GM23338 (cell line): ENCODE data around the gene RPA3. TPM values are rescaled to one million over a fixed set of nuclear protein-coding genes. Genes with fewer than 3 reads are reported as not detected.

Source experiments
- ATAC-seq: fragments of 200-7000 bp; cut with Tn5 transposase; 3 replicates; pipeline ENCODE4 v1.9.1; 2020
- DNase-seq: peaks from one replicate; pipeline ENCODE4 v3.0.0-alpha.2; 2015; ENCODE audit warnings: low spot score
- H2AFZ ChIP-seq: fragments of 200-600 bp; sonication (generic); 2 replicates; pipeline ENCODE4 v1.8.0; 2016; ENCODE audit warnings: antibody characterized with exemption, mild to moderate bottlenecking, moderate library complexity
- H3F3A ChIP-seq: fragments of 200-600 bp; sonication (generic); replicated peaks from 2 replicates; pipeline ENCODE4 v1.8.0; 2017; ENCODE audit warnings: antibody characterized with exemption, mixed run types, low read depth
- H3K27ac ChIP-seq: fragments of 200-600 bp; sonication (generic); 2 replicates; pipeline ENCODE4 v1.6.1; 2016; ENCODE audit warnings: low read depth
- H3K27me3 ChIP-seq: fragments of 200-600 bp; sonication (generic); 2 replicates; pipeline ENCODE4 v1.8.0; 2016; ENCODE audit warnings: mild to moderate bottlenecking, mixed run types, moderate library complexity; ENCODE audit not compliant: insufficient read depth
- H3K36me3 ChIP-seq: fragments of 200-600 bp; sonication (generic); 2 replicates; pipeline ENCODE4 v1.8.0; 2016; ENCODE audit warnings: mild to moderate bottlenecking; ENCODE audit not compliant: insufficient read depth
- H3K4me1 ChIP-seq: fragments of 200-600 bp; sonication (generic); 2 replicates; pipeline ENCODE4 v1.8.0; 2016; ENCODE audit warnings: mild to moderate bottlenecking, moderate library complexity; ENCODE audit not compliant: insufficient read depth
- H3K4me2 ChIP-seq: fragments of 200-600 bp; sonication (generic); 2 replicates; pipeline ENCODE4 v1.7.1; 2017; ENCODE audit warnings: mixed run types
- H3K4me3 ChIP-seq: fragments of 200-600 bp; sonication (generic); 2 replicates; pipeline ENCODE4 v1.6.1; 2016; ENCODE audit warnings: mixed run types
- H3K79me2 ChIP-seq: fragments of 200-600 bp; sonication (generic); replicated peaks from 2 replicates; pipeline ENCODE4 v1.8.0; 2017; ENCODE audit warnings: mild to moderate bottlenecking; ENCODE audit not compliant: insufficient read depth
- H3K9me2 ChIP-seq: fragments of 200-600 bp; sonication (generic); 2 replicates; pipeline ENCODE4 v1.8.0; 2017; ENCODE audit not compliant: insufficient read depth
- H4K20me1 ChIP-seq: fragments of 200-600 bp; sonication (generic); replicated peaks from 2 replicates; pipeline ENCODE4 v1.8.0; 2017; ENCODE audit warnings: mild to moderate bottlenecking; ENCODE audit not compliant: insufficient read depth
- H3K27ac Mint-ChIP-seq: 2 replicates; pipeline ENCODE4 v1.8.0; 2020; ENCODE audit warnings: inconsistent platforms, mild to moderate bottlenecking, moderate library complexity, mixed read lengths
- H3K27me3 Mint-ChIP-seq: 3 replicates; pipeline ENCODE4 v1.8.0; 2022; ENCODE audit warnings: low read depth, mild to moderate bottlenecking, moderate library complexity, mixed read lengths, inconsistent platforms; ENCODE audit not compliant: insufficient read depth, poor library complexity
- H3K36me3 Mint-ChIP-seq: 3 replicates; pipeline ENCODE4 v1.8.0; 2021; ENCODE audit warnings: low read depth, mild to moderate bottlenecking, inconsistent platforms, moderate library complexity, mixed read lengths
- H3K4me1 Mint-ChIP-seq: 3 replicates; pipeline ENCODE4 v1.8.0; 2020; ENCODE audit warnings: mild to moderate bottlenecking, inconsistent platforms, mixed read lengths
- H3K4me3 Mint-ChIP-seq: 3 replicates; pipeline ENCODE4 v1.8.0; 2021; ENCODE audit warnings: moderate library complexity, mild to moderate bottlenecking, inconsistent platforms, mixed read lengths
- H3K9me3 Mint-ChIP-seq: 3 replicates; pipeline ENCODE4 v1.8.0; 2020; ENCODE audit warnings: moderate library complexity, mild to moderate bottlenecking, inconsistent platforms, mixed read lengths
- CREB1 ChIP-seq: fragments of 250-450 bp; sonication (Bioruptor Pico); IDR thresholded peaks from 2 replicates; pipeline ENCODE4 v1.5.0; 2020; ENCODE audit warnings: low read depth, mild to moderate bottlenecking, moderate library complexity
- CTCF ChIP-seq, 2 experiments: fragments of 200-600 bp in 1 of 2; sonication (generic) in 1 of 2; conservative IDR thresholded peaks; 2 replicates each; pipeline versions ENCODE4 v1.5.1 to v1.6.1; 2016 to 2017; ENCODE audit warnings: antibody characterized with exemption in 2 of 2, low read depth in 2 of 2, mild to moderate bottlenecking in 2 of 2, moderate library complexity in 1 of 2
- EZH2phosphoT487 ChIP-seq: fragments of 200-600 bp; sonication (generic); IDR thresholded peaks from one replicate; pipeline ENCODE4 v1.8.1; 2018; ENCODE audit warnings: antibody characterized with exemption; ENCODE audit not compliant: unreplicated experiment
- JUNB ChIP-seq: IDR thresholded peaks from one replicate; pipeline ENCODE4 v1.6.1; 2016; ENCODE audit warnings: antibody characterized with exemption; ENCODE audit not compliant: unreplicated experiment
- NANOG ChIP-seq: IDR thresholded peaks from 2 replicates; pipeline ENCODE4 v1.6.1; 2016; ENCODE audit warnings: antibody characterized with exemption, borderline replicate concordance
- STAT1 ChIP-seq: IDR thresholded peaks from one replicate; pipeline ENCODE4 v1.6.1; 2016; ENCODE audit warnings: antibody characterized with exemption; ENCODE audit not compliant: unreplicated experiment
- ZNF114 ChIP-seq: fragments of 250-450 bp; sonication (Bioruptor Pico); IDR thresholded peaks from 2 replicates; pipeline ENCODE4 v1.5.0; 2020; ENCODE audit warnings: mild to moderate bottlenecking, moderate library complexity
- ZNF331 ChIP-seq: fragments of 250-450 bp; sonication (Bioruptor Pico); IDR thresholded peaks from 2 replicates; pipeline ENCODE4 v1.5.0; 2020; ENCODE audit warnings: low read depth, mild to moderate bottlenecking, moderate library complexity
- ZNF462 ChIP-seq: fragments of 250-450 bp; sonication (Bioruptor Pico); IDR thresholded peaks from 2 replicates; pipeline ENCODE4 v1.5.0; 2020; ENCODE audit warnings: mild to moderate bottlenecking, moderate library complexity
- polyA plus RNA-seq: library from polyadenylated mRNA; unstranded; fragments of >200 nt; fragmentation: Nextera tagmentation; extraction: Ambion mirVana; gene quantifications from 2 replicates; pipeline ENCODE4 v1.2.1, GENCODE V29; 2016
- total RNA-seq: library from RNA; depleted of rRNA; stranded (reverse); fragments of >200 nt; shearing (Covaris generic); gene quantifications from 2 replicates; pipeline ENCODE4 v1.2.3, GENCODE V29; 2014
- TF ChIP-seq, protein P1 (sequence below): IDR thresholded peaks from one replicate; pipeline ENCODE4 v1.6.1; 2018; ENCODE audit warnings: antibody characterized with exemption; ENCODE audit not compliant: unreplicated experiment

RPA3 gene
- total and polyA plus RNA-seq, 2 experiments from 2014 or later: 74.9 to 287 TPM

- TF ChIP-seq JUNB (no peak), EZH2phosphoT487 (no peak), NANOG (no peak), CREB1 (no peak), STAT1 (no peak), CTCF (conservative IDR thresholded peaks at IDR 0.05; ENCODE audit: low read depth in 2 of 2) (no peak), ZNF114 (no peak), ZNF331 (CRISPR knock-in tag) (no peak)
Observed at GRCh38 chr7:7639421-7639820, 79.0 kb downstream of the RPA3 start (continued).

GRCh38 chr7:7630626-7631329 lies 87.6 kb downstream of the RPA3 start:
- DNase-seq (no peak), ATAC-seq (no peak)
- no peak overlapping the region for H3K27ac ChIP-seq
- H3K27me3 Mint-ChIP-seq: no peaks in the 10 kb centered on the region
- no peak overlapping the region for H3K27ac Mint-ChIP-seq
- no peak for TF ChIP-seq ZNF462 (CRISPR knock-in tag)
- TF ChIP-seq, protein P1, sequence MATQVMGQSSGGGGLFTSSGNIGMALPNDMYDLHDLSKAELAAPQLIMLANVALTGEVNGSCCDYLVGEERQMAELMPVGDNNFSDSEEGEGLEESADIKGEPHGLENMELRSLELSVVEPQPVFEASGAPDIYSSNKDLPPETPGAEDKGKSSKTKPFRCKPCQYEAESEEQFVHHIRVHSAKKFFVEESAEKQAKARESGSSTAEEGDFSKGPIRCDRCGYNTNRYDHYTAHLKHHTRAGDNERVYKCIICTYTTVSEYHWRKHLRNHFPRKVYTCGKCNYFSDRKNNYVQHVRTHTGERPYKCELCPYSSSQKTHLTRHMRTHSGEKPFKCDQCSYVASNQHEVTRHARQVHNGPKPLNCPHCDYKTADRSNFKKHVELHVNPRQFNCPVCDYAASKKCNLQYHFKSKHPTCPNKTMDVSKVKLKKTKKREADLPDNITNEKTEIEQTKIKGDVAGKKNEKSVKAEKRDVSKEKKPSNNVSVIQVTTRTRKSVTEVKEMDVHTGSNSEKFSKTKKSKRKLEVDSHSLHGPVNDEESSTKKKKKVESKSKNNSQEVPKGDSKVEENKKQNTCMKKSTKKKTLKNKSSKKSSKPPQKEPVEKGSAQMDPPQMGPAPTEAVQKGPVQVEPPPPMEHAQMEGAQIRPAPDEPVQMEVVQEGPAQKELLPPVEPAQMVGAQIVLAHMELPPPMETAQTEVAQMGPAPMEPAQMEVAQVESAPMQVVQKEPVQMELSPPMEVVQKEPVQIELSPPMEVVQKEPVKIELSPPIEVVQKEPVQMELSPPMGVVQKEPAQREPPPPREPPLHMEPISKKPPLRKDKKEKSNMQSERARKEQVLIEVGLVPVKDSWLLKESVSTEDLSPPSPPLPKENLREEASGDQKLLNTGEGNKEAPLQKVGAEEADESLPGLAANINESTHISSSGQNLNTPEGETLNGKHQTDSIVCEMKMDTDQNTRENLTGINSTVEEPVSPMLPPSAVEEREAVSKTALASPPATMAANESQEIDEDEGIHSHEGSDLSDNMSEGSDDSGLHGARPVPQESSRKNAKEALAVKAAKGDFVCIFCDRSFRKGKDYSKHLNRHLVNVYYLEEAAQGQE: no peak
- H3K9me2 ChIP-seq: 0 out of 2 replicates have a peak, but pooled peaks cover 5% of the 10 kb centered on the region
- H4K20me1 ChIP-seq: no peaks in the 10 kb centered on the region
- H3K27me3 ChIP-seq: no peaks in the 10 kb centered on the region
- no peak overlapping the region for H3K4me3 ChIP-seq
- H3K4me1 ChIP-seq: no peaks in the 10 kb centered on the region
- peaks cover 44% of the 10 kb centered on the region for H3K9me3 Mint-ChIP-seq
- H2AFZ ChIP-seq: no peak overlapping the region
- H3K36me3 Mint-ChIP-seq: peaks cover 48% of the 10 kb centered on the region
- no peaks in the 10 kb centered on the region for H3F3A ChIP-seq
- H3K79me2 ChIP-seq: no peaks in the 10 kb centered on the region
- peaks cover 8% of the 10 kb centered on the region; the same call in 1 of the 2 replicates for H3K36me3 ChIP-seq
- H3K4me3 Mint-ChIP-seq: no peak overlapping the region
- no peak overlapping the region for H3K4me2 ChIP-seq
- no peaks in the 10 kb centered on the region for H3K4me1 Mint-ChIP-seq
